ENCODE results near the gene GNG12.
A peak's percentile ranks its signal among the peaks of the same experiment; 100 is the strongest.

The GNG12 gene

DNA sequence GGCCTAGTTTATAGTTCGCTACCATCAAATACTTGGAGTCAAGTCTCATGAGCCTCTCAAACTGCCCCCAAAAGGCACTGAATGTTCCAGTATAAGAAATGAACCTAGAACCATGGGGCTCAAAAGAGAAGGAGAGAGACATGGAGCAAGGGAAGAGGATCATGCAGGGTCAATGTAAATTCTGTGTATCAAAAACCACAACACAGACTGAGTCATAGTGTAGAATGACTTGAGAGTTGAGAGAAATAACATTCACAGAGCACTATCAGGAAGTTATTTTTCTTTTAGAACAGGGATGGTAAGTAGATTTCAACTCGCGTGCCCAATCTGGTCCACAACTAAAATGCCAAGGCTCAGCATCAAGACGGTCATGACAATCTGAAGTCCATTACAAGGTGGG lies 59.8 kb downstream of the GNG12 start:
- H3K4me3 Mint-ChIP-seq = no peak overlapping the region
- no peaks in the 10 kb centered on the region for H3K9me3 Mint-ChIP-seq
- ATAC-seq (replicated peaks) (no peak), DNase-seq (no peak)
- H3K4me1 Mint-ChIP-seq = no peaks in the 10 kb centered on the region
- H3K27me3 Mint-ChIP-seq = peaks cover 24 to 38% of the 10 kb centered on the region in 2 donors
- H3K36me3 Mint-ChIP-seq = no peaks in the 10 kb centered on the region
- no peak overlapping the region for H3K27ac Mint-ChIP-seq

DNA sequence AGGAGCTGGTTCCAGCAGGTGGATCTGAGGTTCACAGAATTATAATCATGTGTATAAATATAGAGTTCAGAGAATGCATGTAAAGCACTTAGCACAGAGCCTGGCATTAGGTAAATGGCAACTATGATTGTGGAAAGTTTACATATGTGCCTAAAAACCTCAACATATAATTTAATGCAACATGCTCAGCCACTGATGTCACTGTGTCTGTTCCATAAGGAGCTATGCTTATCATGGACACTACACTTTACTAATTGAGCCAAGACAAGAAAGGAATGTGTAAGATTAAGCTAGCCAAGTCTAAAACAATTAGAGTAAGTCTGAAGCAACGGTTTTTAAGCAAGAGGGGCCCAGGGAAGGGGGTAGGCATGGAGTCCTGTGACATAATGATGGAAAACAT lies 61.5 kb downstream of the GNG12 start:
- Mint-ChIP-seq H3K9me3 (no peaks in the 10 kb centered on the region), H3K36me3 (no peaks in the 10 kb centered on the region), H3K4me1 (peaks cover 0 to 1% of the 10 kb centered on the region in 2 donors), H3K4me3 (no peak overlapping the region), H3K27me3 (peaks cover 29 to 45% of the 10 kb centered on the region in 2 donors), H3K27ac (no peak overlapping the region)
- ATAC-seq (replicated peaks) (no peak), DNase-seq (no peak)

DNA sequence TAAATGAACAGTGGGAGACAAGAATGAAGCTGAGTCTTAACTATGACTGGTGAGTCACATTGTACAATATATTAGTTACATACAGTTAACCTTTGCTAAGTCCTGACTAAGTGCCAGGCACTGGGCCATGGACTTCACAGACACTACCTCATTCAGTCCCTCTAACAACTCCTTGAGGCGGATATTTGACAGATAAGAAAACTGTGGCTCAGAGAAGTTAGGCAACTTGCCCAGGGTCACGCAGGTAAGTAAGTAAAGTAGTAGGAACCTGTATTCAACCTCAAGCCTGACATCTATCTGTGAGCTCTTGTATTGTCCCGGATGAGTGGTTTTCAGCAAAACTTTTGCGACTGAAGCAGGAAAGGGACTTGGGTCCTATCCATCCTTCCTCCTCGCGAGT lies 62.1 kb downstream of the GNG12 start:
- ATAC-seq (replicated peaks) (no peak), DNase-seq (no peak)
- H3K4me3 Mint-ChIP-seq = no peak overlapping the region
- H3K9me3 Mint-ChIP-seq = no peaks in the 10 kb centered on the region
- peaks cover 0 to 7% of the 10 kb centered on the region in 2 donors for H3K4me1 Mint-ChIP-seq
- H3K27me3 Mint-ChIP-seq = peaks cover 33 to 50% of the 10 kb centered on the region in 2 donors
- no peaks in the 10 kb centered on the region for H3K36me3 Mint-ChIP-seq
- H3K27ac Mint-ChIP-seq = no peak overlapping the region

DNA sequence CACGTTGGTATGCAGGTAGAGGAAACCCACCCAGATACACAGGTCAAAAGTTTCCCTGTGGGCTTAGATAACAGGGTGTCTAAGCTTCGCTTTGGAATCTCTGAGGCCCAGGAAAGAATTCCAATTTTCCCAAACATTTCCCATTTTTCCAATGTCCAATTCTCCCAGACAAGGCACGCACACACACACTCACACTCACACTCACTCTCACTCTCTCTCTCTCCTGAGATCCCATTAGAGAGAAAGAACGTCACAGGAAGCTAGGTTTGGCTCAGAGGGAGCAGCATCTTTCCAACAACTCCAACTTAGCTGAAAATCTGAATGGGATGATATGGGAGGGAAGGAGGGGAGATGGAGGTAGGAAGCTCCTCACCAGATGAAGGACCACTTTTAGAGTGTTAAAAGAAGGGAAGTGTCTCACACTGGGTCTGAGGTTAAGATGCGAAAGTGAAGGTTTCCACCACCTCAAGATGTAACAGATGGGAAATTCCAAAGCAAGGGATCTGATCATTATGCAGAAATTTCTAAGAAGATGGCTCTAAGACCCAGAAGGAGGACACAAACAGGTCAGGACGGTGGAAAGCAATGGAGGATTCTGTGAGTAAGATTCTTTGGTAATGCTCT lies 63.5 kb downstream of the GNG12 start:
- peak; percentile 38 to 65 for ATAC-seq (replicated peaks)
- Mint-ChIP-seq H3K4me3 (no peak overlapping the region), H3K9me3 (no peaks in the 10 kb centered on the region), H3K36me3 (no peaks in the 10 kb centered on the region), H3K4me1 (peaks cover 2 to 12% of the 10 kb centered on the region in 2 donors), H3K27me3 (peaks cover 31 to 46% of the 10 kb centered on the region in 2 donors), H3K27ac (no peak overlapping the region)
- DNase-seq = no peak

DNA sequence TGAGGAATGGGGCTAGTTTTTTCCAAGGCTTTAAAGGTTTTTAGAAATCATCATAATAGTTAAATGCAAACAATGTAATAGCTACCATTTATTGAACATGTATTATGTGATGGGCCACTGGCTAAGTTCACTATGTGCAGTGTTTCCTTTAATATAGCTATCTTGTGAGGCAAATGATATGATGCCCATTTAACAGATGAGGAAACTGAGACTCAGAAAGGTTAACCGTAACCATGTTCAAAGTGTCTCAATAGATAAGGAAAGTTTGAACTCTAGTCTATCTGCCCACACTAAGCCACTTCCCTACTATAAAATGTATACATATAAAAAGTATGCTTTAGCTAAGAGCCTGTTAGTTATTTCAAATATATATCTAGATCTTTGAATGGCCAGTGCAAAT lies 64.8 kb downstream of the GNG12 start:
- no peaks in the 10 kb centered on the region for H3K9me3 Mint-ChIP-seq

DNA sequence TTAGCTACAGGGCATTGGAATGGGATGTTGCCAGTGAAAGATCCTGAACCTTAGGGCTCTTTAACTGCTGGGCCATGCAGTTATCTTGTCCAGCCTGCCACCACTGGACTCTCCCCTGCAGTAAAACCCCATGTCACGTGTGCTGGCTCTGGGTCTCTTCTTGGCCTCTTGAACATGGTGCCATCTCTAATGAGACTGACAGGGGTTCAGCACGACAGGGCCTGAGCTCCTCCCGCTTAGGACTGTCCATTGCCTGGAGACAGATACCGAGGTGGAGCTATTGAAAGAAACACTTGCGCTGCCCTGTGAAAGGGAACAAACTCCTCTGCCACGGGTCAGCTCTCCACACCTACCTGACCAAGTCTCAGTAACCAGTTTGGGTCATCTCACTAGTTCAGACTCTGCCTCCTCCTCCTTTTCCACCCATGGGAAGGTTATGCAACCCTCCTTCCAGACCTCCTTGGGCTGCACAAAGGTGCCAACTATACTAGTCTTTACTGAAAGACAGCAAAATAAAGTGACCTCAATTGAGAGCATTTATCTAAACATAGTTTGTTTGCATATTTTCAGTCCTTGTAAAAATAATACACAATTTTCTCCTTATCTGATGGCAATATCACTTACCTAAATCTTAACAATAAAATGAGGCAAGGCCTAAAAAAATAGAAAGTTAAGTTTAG lies 66.0 kb downstream of the GNG12 start:
- no peaks in the 10 kb centered on the region for H3K36me3 Mint-ChIP-seq
- ATAC-seq (replicated peaks) = no peak
- no peak overlapping the region for H3K4me3 Mint-ChIP-seq
- no peaks in the 10 kb centered on the region for H3K9me3 Mint-ChIP-seq
- H3K27ac Mint-ChIP-seq = no peak overlapping the region
- no peak for DNase-seq
- peaks cover 2 to 12% of the 10 kb centered on the region in 2 donors for H3K4me1 Mint-ChIP-seq
- H3K27me3 Mint-ChIP-seq = peaks cover 37 to 45% of the 10 kb centered on the region in 2 donors

More for the DNA sequence above, 64.8 kb downstream of the GNG12 start:
- Mint-ChIP-seq H3K36me3 (no peaks in the 10 kb centered on the region), H3K4me3 (no peak overlapping the region), H3K4me1 (peaks cover 2 to 12% of the 10 kb centered on the region in 2 donors), H3K27me3 (peaks cover 37 to 49% of the 10 kb centered on the region in 2 donors), H3K27ac (no peak overlapping the region)
- DNase-seq = no peak
- no peak for ATAC-seq (replicated peaks)

DNA sequence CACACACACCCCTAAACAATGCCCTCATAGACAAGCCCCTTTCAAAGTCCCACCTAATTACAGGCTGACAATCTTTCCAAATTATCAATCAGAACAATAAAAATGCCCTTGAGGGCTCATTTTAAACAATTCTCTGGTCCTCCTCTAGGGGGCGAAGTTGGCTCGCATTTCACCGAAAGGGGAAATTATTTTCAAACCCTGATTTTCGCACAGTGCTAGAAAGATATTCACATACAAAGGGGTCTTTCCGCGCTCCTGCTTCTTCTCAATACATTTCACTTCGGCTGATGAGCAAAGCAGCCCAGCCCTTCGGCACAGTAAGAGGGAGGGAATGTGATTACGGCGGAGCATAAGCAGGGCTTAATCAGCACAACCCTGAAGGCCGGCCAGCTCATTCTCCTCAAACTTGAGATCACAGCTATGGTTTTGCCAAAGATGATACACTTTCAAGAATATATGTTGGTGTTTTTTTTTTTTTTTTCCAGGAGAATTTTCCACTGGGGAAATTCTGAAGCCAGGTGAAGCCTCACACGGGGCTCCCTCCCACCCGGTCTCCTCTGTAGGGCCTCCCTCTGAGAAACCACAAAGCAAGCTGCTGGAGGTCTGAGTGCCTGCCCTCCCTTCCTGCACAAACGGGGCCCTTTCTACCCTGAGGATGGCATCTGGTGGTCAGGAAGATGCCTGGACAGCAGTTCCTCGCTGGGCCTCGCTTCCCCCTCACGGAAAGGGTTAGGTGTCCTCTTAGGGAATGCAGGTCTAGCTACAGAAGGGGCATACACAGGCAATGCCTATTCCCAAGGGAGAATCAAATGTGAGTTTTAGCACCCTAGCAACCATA lies 66.9 kb downstream of the GNG12 start:
- Mint-ChIP-seq H3K9me3 (no peaks in the 10 kb centered on the region), H3K27me3 (peaks cover 37 to 45% of the 10 kb centered on the region in 2 donors), H3K4me1 (peaks cover 2 to 12% of the 10 kb centered on the region in 2 donors), H3K27ac (no peak overlapping the region), H3K4me3 (peak overlapping the region in 1 of 2 donors; percentile 41), H3K36me3 (no peaks in the 10 kb centered on the region)
- ATAC-seq (replicated peaks) (peak; percentile 57 to 61), DNase-seq (no peak)

DNA sequence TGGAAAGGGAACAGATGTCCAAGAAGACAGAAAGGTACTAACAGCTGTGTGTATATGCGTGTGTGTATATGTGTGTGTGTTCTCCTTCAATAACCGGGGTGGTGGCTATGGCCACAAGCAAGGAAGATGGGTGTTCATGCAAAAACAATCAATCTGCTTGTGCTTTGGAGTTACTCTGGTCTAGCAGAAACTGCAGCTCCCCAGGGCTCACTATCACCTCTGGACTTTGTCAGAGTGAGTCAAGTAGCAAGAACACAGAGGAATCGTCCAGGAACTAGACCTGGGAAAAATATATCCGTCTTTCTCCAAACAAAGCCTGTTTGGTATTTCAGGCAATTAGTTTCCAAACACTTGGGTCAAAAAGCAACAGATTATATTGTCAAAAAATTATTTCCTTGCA lies 68.6 kb downstream of the GNG12 start:
- peaks cover 36 to 43% of the 10 kb centered on the region in 2 donors for H3K27me3 Mint-ChIP-seq

DNA sequence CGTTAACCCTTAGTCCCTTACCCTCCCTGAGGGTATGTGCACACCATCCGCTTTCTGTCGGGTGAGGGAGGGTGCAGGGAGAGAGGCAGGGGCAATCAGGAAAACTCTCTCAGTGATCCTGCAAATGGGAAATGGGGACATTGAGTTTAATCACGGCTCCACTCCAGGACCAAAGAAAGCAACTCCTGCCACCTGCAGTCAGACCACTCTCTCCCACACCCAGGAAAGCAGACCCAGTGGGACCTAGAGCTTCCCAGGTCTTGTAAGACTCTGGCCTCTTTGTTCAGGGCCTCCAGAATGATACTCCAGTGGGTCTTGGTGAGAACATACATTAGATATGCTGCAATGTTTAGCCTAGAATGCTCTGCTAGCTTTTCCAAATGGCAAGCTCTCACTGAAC lies 71.5 kb downstream of the GNG12 start:
- peaks cover 23 to 26% of the 10 kb centered on the region in 2 donors for H3K27me3 Mint-ChIP-seq
- H3K4me1 Mint-ChIP-seq = peaks cover 2 to 10% of the 10 kb centered on the region in 2 donors
- H3K4me3 Mint-ChIP-seq = no peak overlapping the region
- H3K9me3 Mint-ChIP-seq = no peaks in the 10 kb centered on the region
- DNase-seq = no peak
- ATAC-seq (replicated peaks) = no peak
- H3K27ac Mint-ChIP-seq = no peak overlapping the region
- H3K36me3 Mint-ChIP-seq = no peaks in the 10 kb centered on the region

More for the DNA sequence above, 68.6 kb downstream of the GNG12 start:
- peaks cover 2 to 12% of the 10 kb centered on the region in 2 donors for H3K4me1 Mint-ChIP-seq
- no peak for ATAC-seq (replicated peaks)
- no peak for DNase-seq
- H3K36me3 Mint-ChIP-seq = no peaks in the 10 kb centered on the region
- no peak overlapping the region for H3K4me3 Mint-ChIP-seq
- no peak overlapping the region for H3K27ac Mint-ChIP-seq
- H3K9me3 Mint-ChIP-seq = no peaks in the 10 kb centered on the region

DNA sequence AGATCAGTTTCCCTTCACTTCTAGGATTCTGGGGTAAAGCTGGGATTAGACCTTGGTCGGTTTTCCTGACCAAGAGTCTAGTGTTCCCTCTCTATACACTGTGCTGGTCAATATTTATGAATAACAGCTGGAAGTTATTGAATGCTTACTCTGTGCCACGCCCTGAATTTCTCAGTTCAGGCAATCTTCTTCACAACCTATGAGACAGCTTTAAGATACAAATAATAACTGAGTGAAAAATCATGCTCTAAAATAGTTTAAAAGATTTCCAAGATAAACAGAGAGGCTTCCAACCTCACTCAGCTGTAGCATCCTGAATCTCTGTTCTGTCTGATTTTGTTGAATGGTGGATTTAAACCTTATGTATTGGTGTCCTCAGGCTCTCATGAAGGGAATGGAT lies 72.2 kb downstream of the GNG12 start:
- Mint-ChIP-seq H3K9me3 (no peaks in the 10 kb centered on the region), H3K4me1 (peaks cover 3 to 5% of the 10 kb centered on the region in 2 donors), H3K27me3 (peaks cover 19 to 21% of the 10 kb centered on the region in 2 donors), H3K36me3 (no peaks in the 10 kb centered on the region), H3K27ac (no peak overlapping the region), H3K4me3 (no peak overlapping the region)
- DNase-seq = no peak
- no peak for ATAC-seq (replicated peaks)

DNA sequence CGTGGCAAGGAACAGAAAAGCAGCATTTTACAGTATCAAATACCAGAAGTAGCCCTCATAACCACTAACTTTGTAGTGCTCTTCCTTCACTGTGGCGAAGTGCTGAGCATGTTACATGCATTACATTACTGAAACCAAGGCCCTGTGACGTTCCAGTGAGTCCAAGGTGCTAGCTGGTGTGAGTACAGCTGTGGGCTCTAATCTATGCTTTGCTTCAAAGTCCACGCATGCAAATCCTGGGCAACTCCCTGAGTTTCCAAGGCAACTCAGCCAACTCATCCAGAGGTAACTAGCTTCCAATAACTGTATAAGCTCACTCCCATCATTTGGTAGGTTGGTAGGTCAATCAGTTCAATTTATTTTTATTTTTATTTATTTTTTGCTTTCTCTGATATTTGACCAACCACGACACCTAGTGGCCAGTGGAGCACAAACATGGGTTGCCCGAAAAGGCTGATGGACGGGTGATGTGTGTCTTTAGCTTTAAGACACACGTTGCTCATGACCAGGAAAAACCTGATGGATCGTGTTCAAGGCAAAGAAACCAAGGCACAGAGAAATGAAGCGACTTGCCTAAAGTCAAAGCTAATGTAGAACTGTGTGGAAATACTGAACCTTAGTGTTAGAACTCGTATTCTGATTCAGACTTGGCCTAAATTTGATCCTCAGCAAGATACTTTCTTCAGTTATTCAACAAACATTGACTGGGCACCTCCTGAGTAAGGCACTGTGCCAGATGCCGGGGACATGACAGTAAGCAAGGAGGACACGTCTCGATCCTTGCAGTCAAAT lies 73.0 kb downstream of the GNG12 start:
- DNase-seq = peak; percentile 21
- Mint-ChIP-seq H3K4me3 (no peak overlapping the region), H3K27ac (no peak overlapping the region), H3K4me1 (peaks cover 7 to 9% of the 10 kb centered on the region in 2 donors), H3K36me3 (no peaks in the 10 kb centered on the region), H3K9me3 (no peaks in the 10 kb centered on the region), H3K27me3 (peaks cover 16 to 17% of the 10 kb centered on the region in 2 donors)
- ATAC-seq (replicated peaks) = peak; percentile 86 to 95

DNA sequence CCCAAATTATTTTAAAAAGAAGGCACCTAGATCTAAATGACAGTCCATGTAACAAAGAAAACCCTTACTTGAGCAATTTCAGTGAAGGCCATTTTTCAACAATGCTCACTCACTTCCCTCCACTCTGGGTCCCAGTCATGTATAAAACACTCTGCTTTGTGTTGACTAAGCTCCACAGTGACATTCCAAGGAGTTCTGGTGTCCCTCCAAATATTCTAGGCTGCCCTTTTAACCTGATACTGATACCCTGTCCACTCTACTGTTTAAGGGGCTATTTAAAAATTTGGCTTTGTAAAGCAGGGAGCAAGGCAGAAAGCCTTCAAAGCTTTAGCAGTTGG lies 73.6 kb downstream of the GNG12 start:
- no peak overlapping the region for H3K27ac Mint-ChIP-seq
- peaks cover 13 to 15% of the 10 kb centered on the region in 2 donors for H3K4me1 Mint-ChIP-seq
- DNase-seq (no peak), ATAC-seq (replicated peaks) (no peak)
- H3K36me3 Mint-ChIP-seq = no peaks in the 10 kb centered on the region
- H3K9me3 Mint-ChIP-seq = no peaks in the 10 kb centered on the region
- H3K27me3 Mint-ChIP-seq = peaks cover 15% of the 10 kb centered on the region in 2 donors
- H3K4me3 Mint-ChIP-seq = no peak overlapping the region

DNA sequence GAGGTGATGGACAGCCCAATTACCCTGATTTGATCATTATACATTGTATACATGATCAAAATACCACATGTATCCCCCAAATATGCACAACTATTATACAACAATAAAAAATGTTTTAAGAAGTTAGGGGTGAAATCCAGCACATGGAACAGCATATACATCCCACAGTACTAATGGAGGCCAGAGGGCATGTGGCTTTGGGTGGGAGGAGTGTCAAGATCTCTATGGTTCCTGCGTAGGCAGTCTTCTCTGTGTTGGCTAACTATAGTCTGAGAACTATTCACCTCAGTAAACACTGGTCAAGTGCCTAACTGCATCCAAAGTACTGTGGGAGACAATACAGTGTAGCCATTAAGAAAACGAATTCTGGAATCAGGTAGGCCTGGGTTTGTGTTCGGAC lies 74.2 kb downstream of the GNG12 start:
- Mint-ChIP-seq H3K4me1 (peaks cover 18 to 21% of the 10 kb centered on the region in 2 donors), H3K4me3 (no peak overlapping the region), H3K9me3 (no peaks in the 10 kb centered on the region), H3K27ac (no peak overlapping the region), H3K36me3 (no peaks in the 10 kb centered on the region), H3K27me3 (peaks cover 9 to 10% of the 10 kb centered on the region in 2 donors)
- ATAC-seq (replicated peaks) = no peak
- no peak for DNase-seq

DNA sequence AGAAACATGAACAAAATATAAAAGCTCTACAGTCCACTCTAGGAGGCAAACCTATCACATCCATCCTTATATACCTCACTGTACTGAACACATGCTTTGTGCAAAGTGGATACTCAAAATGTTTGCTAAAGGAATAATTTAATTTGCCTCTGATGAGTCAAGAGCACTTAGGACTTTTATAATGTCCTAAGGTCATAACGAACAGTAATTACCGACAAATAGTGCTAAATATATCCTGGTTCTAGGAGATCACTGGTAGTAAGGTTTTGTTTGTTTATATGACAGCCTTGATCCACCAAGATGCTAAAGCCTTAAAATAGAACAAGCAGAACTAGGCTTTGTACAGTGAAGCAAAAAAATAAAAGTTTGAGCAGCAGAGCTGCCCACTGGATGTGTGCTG lies 77.6 kb downstream of the GNG12 start:
- Mint-ChIP-seq H3K36me3 (no peaks in the 10 kb centered on the region), H3K4me3 (no peak overlapping the region), H3K27me3 (peaks cover 3 to 4% of the 10 kb centered on the region in 2 donors), H3K27ac (no peak overlapping the region), H3K4me1 (peaks cover 18 to 21% of the 10 kb centered on the region in 2 donors), H3K9me3 (no peaks in the 10 kb centered on the region)
- ATAC-seq (replicated peaks) (no peak), DNase-seq (no peak)
